Erythroblast (primary cell): Measurements from ENCODE around the gene BOD1.

Source experiments
- GATA1 ChIP-seq: IDR thresholded peaks from 2 replicates; pipeline ENCODE4 v1.6.1; 2011; ENCODE audit warnings: low read depth, mild to moderate bottlenecking, control low read depth, low read length, moderate library complexity
- POLR2A ChIP-seq: IDR thresholded peaks from 2 replicates; pipeline ENCODE4 v1.6.1; 2011; ENCODE audit warnings: mild to moderate bottlenecking, low read length

- TF ChIP-seq POLR2A (no peak), GATA1 (no peak)
Measured at GRCh38 chr5:173659423-173659822, 43.0 kb upstream of the BOD1 start.
